H1 (cell line): ENCODE measurements around the gene POFUT2. TPM values are rescaled to one million over a fixed set of nuclear protein-coding genes. Genes with fewer than 3 reads are reported as not detected.

Experiments
- GTF2F1 ChIP-seq: IDR thresholded peaks from 2 replicates; pipeline ENCODE4 v1.6.1; 2012; ENCODE audit warnings: low read depth, low read length, improper control_type of control experiment, borderline replicate concordance
- NRF1 ChIP-seq: IDR thresholded peaks from 2 replicates; pipeline ENCODE4 v1.6.1; 2011; ENCODE audit warnings: mild to moderate bottlenecking, low read depth, low read length, improper control_type of control experiment
- RXRA ChIP-seq: IDR thresholded peaks from 2 replicates; pipeline ENCODE4 v1.6.1; 2011; ENCODE audit warnings: low read depth, mild to moderate bottlenecking, low read length, moderate library complexity; ENCODE audit not compliant: insufficient read depth
- polyA plus RNA-seq, 7 experiments: library from polyadenylated mRNA; depleted of rRNA in 3 of 7; stranded (reverse) in 5 of 7; unstranded in 2 of 7; fragments of >200 nt in 5 of 7; fragments of 200-250 nt in 2 of 7; gene quantifications; 1 replicate in 5 of 7; 2 replicates in 1 of 7; 4 replicates in 1 of 7; pipeline versions ENCODE4 v1.2.1 to v1.2.3, GENCODE V29; 2011 to 2013; ENCODE audit warnings: missing spikeins in 2 of 7, mixed read lengths in 2 of 7
- total RNA-seq: library from RNA; stranded (reverse); fragmentation: NEBNext Ultra II Directional; extraction: Animal tissue kit (Norgen Biotek cat#: 25700); gene quantifications from 2 replicates; pipeline ENCODE4 v1.2.1, GENCODE V29; 2021

POFUT2 gene
- total and polyA plus RNA-seq, 2 of the 8 experiments (the other 6 are each of a cell fraction or from before 2014, with no cell fraction given) = 13.7 to 32.1 TPM

DNA sequence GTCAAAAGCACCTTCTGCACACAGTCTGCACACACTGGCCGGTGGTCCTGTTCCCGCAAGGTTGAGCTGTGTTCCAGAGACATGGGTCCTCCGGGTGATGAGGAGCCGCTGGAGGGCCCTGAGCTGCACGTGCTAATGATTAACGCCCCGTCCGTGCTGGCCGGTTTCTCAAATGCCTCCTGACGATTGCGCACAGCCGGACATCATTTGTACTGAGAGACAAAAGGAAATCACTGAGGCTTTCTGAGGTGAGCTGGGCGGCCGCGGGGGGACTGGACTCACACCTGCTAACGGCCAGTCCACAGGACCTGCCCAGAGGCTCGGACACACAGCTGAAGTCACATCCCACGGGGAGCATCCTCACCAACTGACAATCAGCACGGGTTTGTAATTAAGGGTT lies 29.2 kb downstream of the POFUT2 start (continued):
- TF ChIP-seq NRF1 = no peak
- no peak for TF ChIP-seq GTF2F1
- no peak for TF ChIP-seq RXRA
